Central memory CD8-positive, alpha-beta T cell (primary cell): ENCODE measurements around the gene TMEM270.
"Not testable (repeated sequence)": the region's sequence is repeated elsewhere in the genome, so short reads cannot be mapped to it uniquely, and the experiment has no call there.

Experiments
- ATAC-seq: fragments of 150-1000 bp; cut with Tn5 transposase; replicated peaks from 2 replicates; pipeline ENCODE4 v1.10.0; 2022; ENCODE audit warnings: mild to moderate bottlenecking, moderate FRiP score, moderate number of reproducible peaks; ENCODE audit not compliant: poor library complexity, severe bottlenecking; ENCODE audit errors: extremely low read depth
- DNase-seq, 2 donors: peaks; one replicate each; pipeline ENCODE4 v3.0.0; 2021; ENCODE audit warnings: low spot score in 2 of 2
- H3K27ac Mint-ChIP-seq: one replicate; pipeline ENCODE4 v1.8.0; 2022; ENCODE audit warnings: low read depth, mild to moderate bottlenecking, moderate library complexity, mixed read lengths
- H3K27me3 Mint-ChIP-seq: one replicate; pipeline ENCODE4 v1.8.0; 2022; ENCODE audit warnings: mixed read lengths
- H3K36me3 Mint-ChIP-seq: one replicate; pipeline ENCODE4 v1.8.0; 2022; ENCODE audit warnings: mild to moderate bottlenecking, moderate library complexity, mixed read lengths; ENCODE audit not compliant: insufficient read depth
- H3K4me1 Mint-ChIP-seq: one replicate; pipeline ENCODE4 v1.8.0; 2022; ENCODE audit warnings: mixed read lengths
- H3K4me3 Mint-ChIP-seq: one replicate; pipeline ENCODE4 v1.8.0; 2022; ENCODE audit warnings: mild to moderate bottlenecking, moderate library complexity, mixed read lengths
- H3K9me3 Mint-ChIP-seq: one replicate; pipeline ENCODE4 v1.8.0; 2022; ENCODE audit warnings: mixed read lengths

Gene TMEM270

DNA sequence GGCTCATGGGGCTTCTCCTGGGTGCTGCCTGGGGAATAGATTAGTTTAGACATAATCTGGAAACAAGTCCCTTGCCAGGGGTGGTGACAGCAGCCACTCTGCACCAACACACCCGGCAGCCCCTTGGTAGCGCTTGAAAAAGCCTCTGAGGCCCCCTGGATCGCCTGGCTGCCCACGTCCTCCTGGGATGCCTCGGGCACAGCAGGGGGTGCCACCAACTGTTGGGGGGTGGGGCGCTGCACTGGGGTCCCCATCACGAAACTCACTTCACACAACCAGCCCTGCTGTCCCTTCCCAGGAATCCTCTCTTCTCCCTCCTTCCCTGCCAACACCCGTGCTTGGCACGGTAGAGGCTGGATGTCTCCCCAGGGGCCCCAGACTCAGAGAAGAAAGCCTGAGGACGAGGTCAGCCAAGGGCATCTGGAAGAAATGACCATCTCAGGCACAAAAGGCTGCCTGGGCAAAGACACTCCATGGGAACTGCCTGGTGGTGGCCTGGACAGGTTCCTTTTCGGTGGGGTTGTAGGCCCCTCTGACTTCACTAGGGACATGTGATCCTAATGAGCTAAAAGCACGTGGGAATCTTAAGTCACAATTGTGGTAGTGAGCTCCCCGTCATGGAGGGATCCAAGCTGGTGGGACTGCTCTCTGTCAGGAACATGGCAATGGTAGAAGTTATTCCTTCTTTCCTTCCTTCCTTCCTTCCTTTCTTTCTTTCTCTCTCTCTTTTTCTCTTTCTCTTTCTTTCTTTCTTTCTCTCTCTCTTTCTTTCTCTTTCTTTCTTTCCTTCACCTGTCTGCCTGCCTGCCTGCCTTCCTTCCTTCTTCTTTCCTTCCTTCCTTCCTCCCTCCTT lies 11.3 kb downstream of the TMEM270 start:
- Mint-ChIP-seq H3K9me3 (no peaks in the 10 kb centered on the region), H3K36me3 (no peaks in the 10 kb centered on the region), H3K27ac (no peak overlapping the region), H3K4me1 (no peaks in the 10 kb centered on the region), H3K4me3 (no peak overlapping the region), H3K27me3 (no peaks in the 10 kb centered on the region)
- no peak for ATAC-seq
- no peak for DNase-seq

DNA sequence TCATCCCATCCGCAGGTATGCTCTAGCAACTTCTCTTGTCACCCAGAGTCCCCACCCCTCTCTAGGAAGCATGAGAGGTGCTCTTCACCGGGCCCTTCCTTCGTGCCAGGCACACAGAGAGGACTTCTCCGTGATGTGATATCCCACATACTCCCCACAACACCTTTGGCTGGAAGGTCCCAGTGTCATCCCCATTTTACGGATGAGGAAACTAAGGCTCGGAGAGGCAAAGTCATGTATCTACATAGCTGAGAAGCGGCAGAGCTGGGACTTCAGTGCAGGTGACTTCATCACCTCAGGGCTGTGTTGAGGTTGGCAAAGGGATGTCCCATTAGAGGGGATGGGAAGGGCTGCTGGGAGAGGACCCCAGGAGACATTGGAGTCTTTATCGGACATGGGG lies 15.4 kb downstream of the TMEM270 start:
- no peaks in the 10 kb centered on the region for H3K9me3 Mint-ChIP-seq
- H3K4me3 Mint-ChIP-seq: no peak overlapping the region
- no peaks in the 10 kb centered on the region for H3K4me1 Mint-ChIP-seq
- no peak for ATAC-seq
- no peak for DNase-seq
- H3K36me3 Mint-ChIP-seq: no peaks in the 10 kb centered on the region
- H3K27me3 Mint-ChIP-seq: peaks cover 19% of the 10 kb centered on the region
- no peak overlapping the region for H3K27ac Mint-ChIP-seq

DNA sequence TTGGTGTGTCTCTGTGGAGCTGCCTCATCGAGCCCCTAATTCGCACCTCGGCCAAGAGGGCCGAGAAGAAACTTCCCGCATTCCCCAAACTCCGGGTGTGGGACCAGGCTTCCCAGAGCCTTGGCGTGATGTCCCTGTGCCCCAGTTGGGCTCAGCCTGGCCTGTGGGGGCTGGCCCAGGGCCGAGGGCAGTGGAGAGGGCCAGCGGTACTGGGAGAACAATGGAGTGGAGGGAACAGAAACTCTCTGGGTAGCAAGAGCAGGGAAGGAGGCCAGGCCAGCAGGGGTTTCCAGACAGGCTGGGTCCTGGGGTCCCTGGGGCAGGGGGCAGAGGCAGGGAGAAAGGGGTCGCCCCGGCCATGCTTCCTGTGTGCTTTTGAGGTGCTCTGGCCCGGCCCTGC lies 16.0 kb downstream of the TMEM270 start:
- H3K4me1 Mint-ChIP-seq: no peaks in the 10 kb centered on the region
- peaks cover 25% of the 10 kb centered on the region for H3K27me3 Mint-ChIP-seq
- no peak overlapping the region for H3K27ac Mint-ChIP-seq
- DNase-seq: no peak
- no peaks in the 10 kb centered on the region for H3K9me3 Mint-ChIP-seq
- no peak overlapping the region for H3K4me3 Mint-ChIP-seq
- H3K36me3 Mint-ChIP-seq: no peaks in the 10 kb centered on the region
- ATAC-seq: no peak

DNA sequence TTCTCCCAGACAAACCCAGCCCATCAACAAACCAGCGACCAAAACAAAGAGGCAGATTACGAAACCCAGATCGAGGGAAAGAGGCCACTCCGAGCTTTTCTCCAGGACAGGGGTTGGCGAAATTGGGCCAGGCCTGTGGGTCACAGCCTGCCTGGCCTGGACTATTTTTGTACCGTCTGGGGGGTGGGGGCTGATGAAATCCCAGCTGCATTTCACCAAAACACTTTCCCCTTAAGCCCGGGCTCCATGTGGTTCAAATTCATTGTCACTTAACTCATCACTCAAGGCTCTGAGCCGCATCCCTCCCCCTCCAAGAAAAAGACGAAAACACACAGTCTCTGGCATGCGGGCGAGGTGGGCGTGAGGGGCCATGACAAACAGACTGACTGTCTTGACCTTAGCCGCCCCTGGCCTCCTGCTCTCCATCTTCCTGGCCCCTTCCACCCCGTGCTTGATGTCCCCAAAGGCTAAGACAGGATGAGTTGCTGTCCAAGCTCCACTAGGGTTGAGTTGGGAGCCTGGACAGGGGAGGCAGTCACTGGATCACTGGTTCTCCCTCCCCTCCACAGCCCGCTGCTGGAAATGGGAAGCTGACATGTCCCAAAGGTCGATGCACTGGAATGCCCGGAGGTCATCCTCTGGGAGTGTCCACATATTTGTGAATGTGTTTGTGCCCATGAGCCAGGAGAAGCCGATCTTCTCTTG lies 19.2 kb downstream of the TMEM270 start:
- Mint-ChIP-seq H3K36me3 (no peaks in the 10 kb centered on the region), H3K27ac (no peak overlapping the region), H3K27me3 (peaks cover 33% of the 10 kb centered on the region), H3K4me3 (no peak overlapping the region), H3K9me3 (no peaks in the 10 kb centered on the region), H3K4me1 (no peaks in the 10 kb centered on the region)
- DNase-seq: no peak
- ATAC-seq: no peak

DNA sequence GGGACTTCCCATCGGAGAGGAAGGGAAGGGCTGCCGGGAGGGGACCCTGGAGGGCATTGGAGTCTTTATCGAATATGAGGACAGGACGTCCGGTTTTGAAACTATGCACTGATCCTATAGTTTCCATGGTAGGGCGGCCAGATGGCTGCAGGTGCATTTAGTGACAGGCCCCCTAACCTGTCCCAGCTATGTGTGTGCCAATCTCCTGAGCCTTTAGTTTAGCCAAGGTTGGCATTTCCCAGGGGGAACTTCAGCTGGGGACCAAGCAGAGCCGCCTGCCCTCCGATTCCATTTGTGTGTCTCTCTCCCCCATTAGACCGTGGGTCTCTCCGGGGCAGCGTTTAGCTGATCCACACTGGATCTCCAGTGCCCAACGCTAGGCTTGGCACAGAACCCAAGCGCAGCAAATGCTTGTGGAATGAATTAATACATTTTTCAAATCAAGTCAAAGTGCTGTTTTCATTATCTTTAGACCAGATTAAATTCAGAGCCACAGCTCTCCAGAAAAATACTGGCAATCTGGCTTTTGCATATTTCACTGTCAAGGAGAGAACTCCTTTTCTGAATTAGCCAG lies 19.9 kb downstream of the TMEM270 start:
- Mint-ChIP-seq H3K27me3 (peaks cover 39% of the 10 kb centered on the region), H3K4me3 (no peak overlapping the region), H3K36me3 (no peaks in the 10 kb centered on the region), H3K27ac (no peak overlapping the region), H3K9me3 (no peaks in the 10 kb centered on the region), H3K4me1 (no peaks in the 10 kb centered on the region)
- ATAC-seq: no peak
- no peak for DNase-seq

DNA sequence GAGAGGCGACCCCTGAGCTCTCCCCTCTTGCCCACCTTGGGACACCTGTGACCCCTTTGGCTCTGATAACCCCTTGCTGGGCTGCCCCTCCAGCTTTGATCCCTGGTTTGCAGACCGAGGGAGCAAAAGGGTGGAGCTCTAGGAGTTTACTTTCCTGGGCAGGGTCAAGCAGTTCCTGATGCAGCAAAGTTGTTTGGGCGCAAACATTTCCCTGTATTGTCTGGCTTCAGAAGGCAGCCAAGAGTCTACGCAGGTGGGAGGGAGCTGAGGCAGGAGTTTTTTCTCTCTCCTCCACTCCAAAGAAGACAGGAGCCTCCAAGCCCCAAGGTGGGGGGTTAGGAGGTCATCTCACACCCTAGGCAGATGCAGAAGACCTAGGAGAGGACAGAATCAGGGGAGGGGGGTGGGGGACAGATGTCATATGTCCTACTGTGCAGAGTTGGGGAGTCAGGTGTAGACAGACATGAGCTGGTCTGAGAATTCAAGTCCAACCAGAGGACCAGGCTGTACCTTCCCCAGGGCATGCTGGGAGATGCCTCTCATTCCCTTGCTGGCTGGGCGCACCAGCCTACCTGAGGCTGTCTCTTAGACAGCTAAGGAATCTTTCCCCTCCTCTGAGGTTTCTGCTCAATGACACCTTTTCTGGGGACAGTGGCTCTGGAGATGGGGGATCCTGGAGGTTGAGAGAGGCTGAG lies 20.5 kb downstream of the TMEM270 start:
- no peaks in the 10 kb centered on the region for H3K9me3 Mint-ChIP-seq
- no peak for ATAC-seq
- no peak overlapping the region for H3K4me3 Mint-ChIP-seq
- DNase-seq: no peak
- peaks cover 46% of the 10 kb centered on the region for H3K27me3 Mint-ChIP-seq
- no peaks in the 10 kb centered on the region for H3K36me3 Mint-ChIP-seq
- no peaks in the 10 kb centered on the region for H3K4me1 Mint-ChIP-seq
- H3K27ac Mint-ChIP-seq: no peak overlapping the region

DNA sequence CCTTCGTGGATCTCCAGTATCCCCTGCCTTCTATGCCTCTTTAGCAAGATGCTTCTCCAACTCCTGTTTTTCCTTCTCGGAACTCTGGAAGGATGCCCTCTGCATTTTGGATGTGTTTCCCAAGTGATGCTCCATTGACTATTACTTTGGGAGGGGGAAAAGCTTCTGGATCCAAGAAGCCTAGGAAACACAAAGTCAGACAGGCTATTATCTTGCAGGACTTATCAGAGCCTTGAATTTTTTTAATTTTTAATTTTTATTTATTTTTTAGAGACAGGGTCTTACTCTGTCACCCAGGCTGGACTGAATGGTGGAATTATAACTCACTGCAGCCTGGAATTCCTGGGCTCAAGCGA lies 21.1 kb downstream of the TMEM270 start:
- DNase-seq (no peak), ATAC-seq (no peak)
- H3K27me3 Mint-ChIP-seq: peaks cover 51% of the 10 kb centered on the region
- H3K9me3 Mint-ChIP-seq: no peaks in the 10 kb centered on the region
- H3K36me3 Mint-ChIP-seq: no peaks in the 10 kb centered on the region
- no peaks in the 10 kb centered on the region for H3K4me1 Mint-ChIP-seq
- no peak overlapping the region for H3K4me3 Mint-ChIP-seq
- H3K27ac Mint-ChIP-seq: no peak overlapping the region

DNA sequence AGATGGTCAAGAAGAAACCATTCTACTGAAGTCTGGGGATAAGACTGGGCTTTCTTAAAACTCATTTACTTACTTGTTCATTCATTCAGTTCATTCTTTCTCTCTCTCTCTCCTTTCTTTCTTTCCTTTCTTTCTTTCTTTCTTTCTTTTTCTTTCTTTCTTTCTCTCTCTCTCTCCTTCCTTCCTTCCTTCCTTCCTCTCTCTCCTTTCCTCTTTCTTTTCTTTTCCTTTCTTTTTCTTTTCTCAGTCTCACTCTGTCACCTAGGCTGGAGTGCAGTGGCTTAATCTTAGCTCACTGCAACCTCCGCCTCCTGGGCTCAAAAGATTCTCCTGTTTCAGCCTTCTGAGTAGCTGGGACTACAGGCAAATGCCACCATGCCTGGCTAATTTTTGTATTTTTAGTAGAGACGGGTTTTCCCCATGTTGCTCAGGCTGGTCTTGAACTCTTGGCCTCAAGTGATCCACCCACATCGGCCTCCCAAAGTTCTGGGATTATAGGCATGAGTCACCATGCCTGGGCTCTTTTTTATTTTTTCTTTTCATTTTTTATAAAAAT lies 24.0 kb downstream of the TMEM270 start:
- H3K27ac Mint-ChIP-seq, H3K4me3 Mint-ChIP-seq, ATAC-seq, H3K36me3 Mint-ChIP-seq, H3K4me1 Mint-ChIP-seq, DNase-seq, H3K9me3 Mint-ChIP-seq: not testable (repeated sequence)
- peaks cover 60% of the 10 kb centered on the region for H3K27me3 Mint-ChIP-seq

DNA sequence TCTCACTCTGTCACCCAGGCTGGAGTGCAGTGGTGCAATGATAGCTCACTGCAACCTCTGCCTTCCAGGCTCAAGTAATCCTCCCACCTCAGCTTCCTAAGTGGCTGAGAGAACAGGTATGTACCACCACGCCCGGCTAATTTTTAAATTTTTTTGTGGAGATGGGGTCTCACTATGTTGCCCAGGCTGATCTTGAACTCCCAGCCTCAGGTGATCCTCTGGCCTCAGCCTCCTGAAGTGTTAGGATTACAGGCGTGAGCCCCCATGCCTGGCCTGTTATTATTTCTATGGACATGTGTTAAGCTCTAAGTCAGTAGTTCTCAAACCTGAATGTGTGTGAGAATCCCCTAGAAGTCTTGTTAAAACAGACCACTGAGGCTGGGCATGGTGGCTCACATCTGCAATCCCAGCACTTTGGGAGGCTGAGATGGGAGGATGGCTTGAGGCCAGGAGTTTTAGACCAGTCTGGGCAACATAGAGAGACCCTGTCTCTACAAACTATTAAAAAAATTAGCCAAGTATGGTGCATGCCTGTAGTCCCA lies 24.5 kb downstream of the TMEM270 start:
- H3K27me3 Mint-ChIP-seq: peaks cover 59% of the 10 kb centered on the region
- no peak overlapping the region for H3K27ac Mint-ChIP-seq
- no peaks in the 10 kb centered on the region for H3K36me3 Mint-ChIP-seq
- no peak for DNase-seq
- no peaks in the 10 kb centered on the region for H3K9me3 Mint-ChIP-seq
- no peak overlapping the region for H3K4me3 Mint-ChIP-seq
- H3K4me1 Mint-ChIP-seq: no peaks in the 10 kb centered on the region
- no peak for ATAC-seq

DNA sequence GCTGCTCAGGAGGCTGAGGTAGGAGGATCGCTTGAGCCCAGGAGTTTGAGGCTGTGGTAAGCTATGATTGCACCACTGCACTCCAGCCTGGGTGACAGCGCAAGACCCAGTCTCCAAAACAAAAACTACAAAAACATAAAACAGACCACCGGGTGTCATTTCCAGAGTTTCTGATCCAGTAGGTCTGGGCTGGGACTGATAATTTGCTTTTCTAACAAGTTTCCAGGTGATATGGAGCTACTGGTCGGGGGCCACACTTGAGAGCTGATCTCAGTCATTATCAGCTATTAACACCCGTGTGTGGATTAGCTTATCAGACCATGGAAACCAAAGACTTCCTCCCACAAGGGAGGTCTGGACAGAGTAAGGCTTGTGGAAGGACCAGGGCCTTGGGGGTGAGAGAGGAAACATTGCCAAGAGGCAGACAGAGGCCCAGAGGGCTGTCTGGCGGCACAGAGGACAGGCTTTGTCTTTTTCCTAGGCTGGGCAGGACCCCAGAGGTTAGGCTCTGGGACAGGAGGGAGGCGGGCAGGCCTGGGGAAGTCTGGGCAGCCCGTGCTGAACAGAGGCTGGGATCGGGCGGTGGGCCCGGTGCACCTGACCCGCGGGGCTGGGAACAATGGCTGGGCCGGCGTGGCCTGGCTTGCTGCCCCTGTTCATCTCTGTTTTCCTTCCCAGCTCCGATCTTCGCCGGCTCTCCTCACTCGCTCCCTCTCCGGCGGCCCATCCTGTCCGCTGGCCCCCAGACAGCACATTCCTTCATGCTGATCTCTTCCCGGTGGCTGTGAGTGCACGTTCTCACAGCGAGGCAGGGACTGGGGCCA lies 25.2 kb downstream of the TMEM270 start:
- H3K27ac Mint-ChIP-seq: no peak overlapping the region
- no peaks in the 10 kb centered on the region for H3K9me3 Mint-ChIP-seq
- no peak for ATAC-seq
- no peak for DNase-seq
- H3K4me3 Mint-ChIP-seq: no peak overlapping the region
- H3K4me1 Mint-ChIP-seq: no peaks in the 10 kb centered on the region
- H3K36me3 Mint-ChIP-seq: no peaks in the 10 kb centered on the region
- H3K27me3 Mint-ChIP-seq: peaks cover 62% of the 10 kb centered on the region

DNA sequence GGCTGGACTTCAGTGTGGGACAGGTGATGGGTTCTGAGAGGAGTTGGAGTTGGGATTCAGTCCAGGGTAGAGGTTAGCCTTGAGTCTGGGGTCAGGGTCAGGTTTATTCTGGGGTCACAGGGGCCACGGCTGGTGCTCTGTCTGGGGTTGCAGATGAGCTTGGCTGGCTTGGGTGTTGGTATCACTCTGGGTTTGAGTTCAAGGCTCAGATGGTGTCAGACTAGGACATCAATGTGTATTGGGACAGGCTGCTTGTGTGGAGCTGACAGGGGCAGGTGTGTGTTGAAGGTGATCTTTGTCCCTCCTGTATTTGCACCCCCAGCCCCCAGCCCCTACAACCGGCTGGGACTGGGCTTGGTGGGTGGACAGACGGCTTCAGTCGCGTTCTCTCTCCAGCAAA lies 26.8 kb downstream of the TMEM270 start:
- H3K4me3 Mint-ChIP-seq: no peak overlapping the region
- H3K4me1 Mint-ChIP-seq: no peaks in the 10 kb centered on the region
- H3K36me3 Mint-ChIP-seq: no peaks in the 10 kb centered on the region
- DNase-seq: no peak
- H3K9me3 Mint-ChIP-seq: no peaks in the 10 kb centered on the region
- no peak for ATAC-seq
- no peak overlapping the region for H3K27ac Mint-ChIP-seq
- H3K27me3 Mint-ChIP-seq: peaks cover 71% of the 10 kb centered on the region
